Fibroblast of villous mesenchyme (primary cell): ENCODE results near the gene SLC4A7. TPM values are rescaled to one million over a fixed set of nuclear protein-coding genes. Genes with fewer than 3 reads are reported as not detected.

ENCODE experiments used
- DNase-seq: peaks from one replicate; pipeline ENCODE4 v3.0.0-alpha.2; 2010; ENCODE audit warnings: low read depth
- H3K4me3 ChIP-seq: 2 replicates; pipeline ENCODE4 v1.5.1; 2011; ENCODE audit warnings: low read depth, mild to moderate bottlenecking, low read length
- CTCF ChIP-seq: IDR thresholded peaks from 2 replicates; pipeline ENCODE4 v1.5.1; 2012; ENCODE audit warnings: low read depth, mild to moderate bottlenecking, low read length; ENCODE audit not compliant: insufficient read depth
- total RNA-seq: library from RNA; depleted of rRNA; stranded (reverse); fragments of >200 nt; gene quantifications from 2 replicates; pipeline ENCODE4 v1.2.3, GENCODE V29; 2012

SLC4A7 gene
- total RNA-seq, 1 donor = 78.2 TPM

GRCh38 chr3:27521872-27522265 is 37.7 kb upstream of the SLC4A7 start:
- TF ChIP-seq CTCF = no peak
- DNase-seq = peak; percentile 77
- H3K4me3 ChIP-seq = no peak overlapping the region

- TF ChIP-seq CTCF = no peak
- H3K4me3 ChIP-seq = no peak overlapping the region
- peak; percentile 95 for DNase-seq
Measured at GRCh38 chr3:27521179-27521871, 37.1 kb upstream of the SLC4A7 start.

GRCh38 chr3:27511724-27512422 is 27.7 kb upstream of the SLC4A7 start:
- no peak overlapping the region for H3K4me3 ChIP-seq
- no peak for DNase-seq
- no peak for TF ChIP-seq CTCF

- no peak for DNase-seq
- no peak for TF ChIP-seq CTCF
- no peak overlapping the region for H3K4me3 ChIP-seq
Measured at GRCh38 chr3:27509376-27509775, 25.2 kb upstream of the SLC4A7 start.

- no peak overlapping the region for H3K4me3 ChIP-seq
- no peak for DNase-seq
- TF ChIP-seq CTCF = no peak
Measured at GRCh38 chr3:27508424-27508823, 24.2 kb upstream of the SLC4A7 start.

- TF ChIP-seq CTCF = no peak
- H3K4me3 ChIP-seq = no peak overlapping the region
- no peak for DNase-seq
Measured at GRCh38 chr3:27507515-27508266, 23.5 kb upstream of the SLC4A7 start.
